ENCODE data around the gene PFKP.

DNA sequence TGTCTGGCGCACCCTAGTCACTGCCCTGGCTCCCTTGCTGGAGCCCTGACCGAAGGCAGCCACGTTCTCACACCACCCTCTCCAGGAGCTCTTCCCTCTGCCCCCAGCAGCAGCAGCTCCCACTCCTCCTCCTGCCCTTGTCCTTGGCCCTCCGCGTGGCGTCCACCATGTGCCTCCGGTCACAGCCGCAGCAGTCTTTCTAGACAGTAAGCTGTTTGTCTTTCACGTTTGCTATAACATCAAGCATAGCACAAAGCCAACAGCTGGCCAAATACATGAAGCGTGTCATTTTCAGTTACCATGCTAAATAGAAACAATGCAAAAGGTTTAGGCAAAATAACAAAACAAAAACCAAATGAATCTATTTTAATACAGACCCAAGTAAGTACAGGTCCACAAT is 101.9 kb downstream of the PFKP start:
- TF ChIP-seq, protein P1, sequence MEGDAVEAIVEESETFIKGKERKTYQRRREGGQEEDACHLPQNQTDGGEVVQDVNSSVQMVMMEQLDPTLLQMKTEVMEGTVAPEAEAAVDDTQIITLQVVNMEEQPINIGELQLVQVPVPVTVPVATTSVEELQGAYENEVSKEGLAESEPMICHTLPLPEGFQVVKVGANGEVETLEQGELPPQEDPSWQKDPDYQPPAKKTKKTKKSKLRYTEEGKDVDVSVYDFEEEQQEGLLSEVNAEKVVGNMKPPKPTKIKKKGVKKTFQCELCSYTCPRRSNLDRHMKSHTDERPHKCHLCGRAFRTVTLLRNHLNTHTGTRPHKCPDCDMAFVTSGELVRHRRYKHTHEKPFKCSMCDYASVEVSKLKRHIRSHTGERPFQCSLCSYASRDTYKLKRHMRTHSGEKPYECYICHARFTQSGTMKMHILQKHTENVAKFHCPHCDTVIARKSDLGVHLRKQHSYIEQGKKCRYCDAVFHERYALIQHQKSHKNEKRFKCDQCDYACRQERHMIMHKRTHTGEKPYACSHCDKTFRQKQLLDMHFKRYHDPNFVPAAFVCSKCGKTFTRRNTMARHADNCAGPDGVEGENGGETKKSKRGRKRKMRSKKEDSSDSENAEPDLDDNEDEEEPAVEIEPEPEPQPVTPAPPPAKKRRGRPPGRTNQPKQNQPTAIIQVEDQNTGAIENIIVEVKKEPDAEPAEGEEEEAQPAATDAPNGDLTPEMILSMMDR (IDR thresholded peaks at IDR 0.05): no peak
- TF ChIP-seq POLR2A (IDR thresholded peaks at IDR 0.05) (no peak), EP300 (IDR thresholded peaks at IDR 0.05; ENCODE audit: low read depth) (no peak)
